HUES48 (cell line): Measurements from ENCODE around the gene FAT1.
A peak's percentile ranks its signal among the peaks of the same experiment; 100 is the strongest.

ENCODE experiments used
- H3K27ac ChIP-seq: one replicate; pipeline ENCODE4 v1.7.0; 2013; ENCODE audit warnings: low read depth, low read length, inconsistent platforms
- H3K27me3 ChIP-seq: 2 replicates; pipeline ENCODE4 v1.6.1; 2013; ENCODE audit warnings: mild to moderate bottlenecking, low read length; ENCODE audit not compliant: control insufficient read depth, insufficient read depth
- H3K36me3 ChIP-seq: 2 replicates; pipeline ENCODE4 v1.6.1; 2013; ENCODE audit warnings: low read length; ENCODE audit not compliant: control insufficient read depth, insufficient read depth
- H3K4me1 ChIP-seq: 2 replicates; pipeline ENCODE4 v1.6.1; 2013; ENCODE audit warnings: mild to moderate bottlenecking, low read length; ENCODE audit not compliant: control insufficient read depth, insufficient read depth
- H3K4me3 ChIP-seq: 2 replicates; pipeline ENCODE4 v1.5.1; 2013; ENCODE audit warnings: mild to moderate bottlenecking, low read depth, low read length
- H3K9ac ChIP-seq: 2 replicates; pipeline ENCODE4 v1.6.1; 2013; ENCODE audit warnings: mild to moderate bottlenecking, low read depth, low read length, moderate library complexity
- H3K9me3 ChIP-seq: 2 replicates; pipeline ENCODE4 v1.6.1; 2013; ENCODE audit warnings: low read length; ENCODE audit not compliant: control insufficient read depth, insufficient read depth

The FAT1 gene

DNA sequence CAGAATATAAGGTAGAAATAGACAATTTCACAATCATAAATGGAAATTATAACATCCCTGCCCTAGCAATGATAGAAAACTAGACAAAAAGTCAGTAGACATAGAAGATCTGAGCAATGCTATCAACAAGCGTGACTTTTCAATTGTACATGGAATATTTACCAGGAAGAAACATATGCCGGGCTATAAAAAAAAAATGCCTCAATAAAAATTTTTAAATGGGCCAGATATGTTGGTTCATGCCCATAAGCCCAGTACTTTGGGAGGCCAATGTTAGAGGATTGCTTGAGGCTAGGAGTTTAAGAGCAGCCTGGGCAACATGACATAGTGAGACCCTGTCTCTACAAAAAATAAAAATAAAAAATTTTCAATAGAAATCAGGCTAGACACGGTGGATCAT, 163.0 kb downstream of the FAT1 start:
- Histone ChIP-seq H3K36me3 (no peaks in the 10 kb centered on the region), H3K27me3 (peaks cover 4% of the 10 kb centered on the region)

DNA sequence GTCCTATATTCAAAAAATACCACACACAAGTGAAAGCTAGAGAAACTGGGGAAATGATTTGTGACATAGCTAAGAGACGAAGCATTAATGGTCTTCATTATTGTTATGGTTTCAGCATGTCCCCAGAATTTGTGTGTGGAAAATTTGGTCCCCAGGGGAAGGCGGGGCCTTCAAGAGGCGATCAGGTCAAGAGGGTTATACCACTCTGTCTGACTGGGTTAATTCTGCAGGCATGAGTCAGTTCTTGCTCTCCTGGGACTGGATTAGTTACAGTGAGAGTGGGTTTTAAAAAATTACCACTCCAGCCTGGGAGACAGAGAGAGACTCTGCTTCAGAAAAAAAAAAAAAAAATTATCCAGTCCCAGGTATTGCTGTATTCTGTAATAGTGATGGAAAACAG, 166.2 kb downstream of the FAT1 start:
- Histone ChIP-seq H3K27me3 (peaks cover 17% of the 10 kb centered on the region), H3K36me3 (no peaks in the 10 kb centered on the region), H3K9ac (no peak overlapping the region), H3K4me1 (peaks cover 4% of the 10 kb centered on the region; the same call in 1 of the 2 replicates), H3K9me3 (no peaks in the 10 kb centered on the region), H3K27ac (no peak overlapping the region), H3K4me3 (no peak overlapping the region)

More for the DNA sequence above, 163.0 kb downstream of the FAT1 start:
- H3K9me3 ChIP-seq, result no peaks in the 10 kb centered on the region
- no peak overlapping the region for H3K4me3 ChIP-seq
- H3K27ac ChIP-seq, result no peak overlapping the region
- no peak overlapping the region for H3K9ac ChIP-seq
- no peaks in the 10 kb centered on the region for H3K4me1 ChIP-seq

DNA sequence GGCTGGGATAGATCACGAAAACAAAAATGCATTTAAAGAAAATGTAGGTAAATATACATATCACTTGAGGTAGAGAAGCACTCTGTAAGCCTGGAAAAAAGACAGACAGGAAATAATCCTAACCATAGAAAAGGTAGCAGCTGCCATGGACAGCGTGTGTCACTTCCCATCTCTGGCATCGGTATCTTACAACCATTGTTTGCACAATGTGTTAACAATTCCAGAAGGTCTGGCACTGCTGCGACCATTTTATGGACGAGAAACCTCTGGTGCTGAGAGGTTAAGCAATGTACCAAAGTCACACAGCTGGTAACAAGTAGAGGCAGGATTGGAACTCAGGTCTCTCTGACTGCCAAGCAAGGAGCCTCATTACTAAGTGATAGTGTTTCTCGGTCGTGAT, 166.6 kb downstream of the FAT1 start:
- Histone ChIP-seq H3K36me3 (no peaks in the 10 kb centered on the region), H3K4me3 (no peak overlapping the region), H3K27me3 (peaks cover 17% of the 10 kb centered on the region), H3K4me1 (peaks cover 4% of the 10 kb centered on the region; the same call in 1 of the 2 replicates), H3K27ac (no peak overlapping the region), H3K9me3 (no peaks in the 10 kb centered on the region), H3K9ac (no peak overlapping the region)

DNA sequence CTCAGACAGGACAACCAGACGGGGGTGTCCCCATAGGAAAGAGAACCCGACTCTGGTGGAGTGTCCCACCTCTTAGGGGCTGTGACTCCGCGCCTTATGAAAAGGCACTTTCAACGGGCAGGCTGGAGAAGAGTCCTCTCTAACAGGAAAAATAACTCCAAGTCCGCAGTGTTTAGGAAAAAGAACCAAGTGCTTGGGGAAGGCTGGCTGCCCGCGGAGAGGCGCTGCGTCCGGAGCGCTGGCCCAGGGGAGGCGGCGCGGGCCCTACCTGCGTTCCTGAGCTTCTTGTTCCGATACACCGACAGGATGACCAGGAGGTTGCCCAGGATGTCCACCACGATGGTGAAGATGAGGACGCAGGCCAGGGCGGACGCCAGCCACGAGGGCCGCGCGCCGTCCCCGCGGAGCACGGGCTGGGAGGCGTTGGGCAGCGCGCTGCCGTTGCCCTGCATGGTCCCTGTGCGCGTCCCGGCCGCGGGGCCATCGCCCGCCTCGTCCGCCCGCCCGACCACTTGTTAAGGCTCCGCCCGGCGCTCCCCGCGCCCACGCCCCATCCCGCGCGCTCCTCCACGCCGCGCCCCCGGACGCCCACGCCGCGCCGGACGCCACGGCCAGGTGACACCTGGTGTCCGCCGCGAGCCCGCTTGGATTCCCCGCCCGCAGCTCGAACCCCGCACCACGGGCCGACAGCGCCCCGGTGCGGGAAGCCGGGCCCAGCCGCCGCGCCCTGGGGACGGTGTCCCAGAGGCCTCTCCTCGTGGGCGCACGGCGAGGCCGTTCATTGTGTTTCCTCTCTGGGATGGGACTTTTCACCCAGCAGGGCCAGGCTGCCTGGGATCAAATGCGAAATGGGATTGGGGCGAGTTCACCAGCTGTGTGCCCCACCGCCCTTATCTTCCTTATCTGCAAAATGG, 168.5 kb downstream of the FAT1 start, which contains the start of gene MTNR1A:
Gene MTNR1A, minus strand, starts transcription at position 654 of the 914 bp plus-strand sequence. Its CDS starts 202 bp downstream, at position 452.
- H3K36me3 ChIP-seq, result no peaks in the 10 kb centered on the region
- peak within 1 kb of the TSS; percentile 77 for H3K4me3 ChIP-seq
- peaks cover 4% of the 10 kb centered on the region; the same call in 1 of the 2 replicates for H3K4me1 ChIP-seq
- H3K9ac ChIP-seq, result no peak within 1 kb of the TSS; the same call in 1 of the 2 replicates
- H3K9me3 ChIP-seq, result no peaks in the 10 kb centered on the region
- peaks cover 17% of the 10 kb centered on the region for H3K27me3 ChIP-seq
- no peak within 1 kb of the TSS for H3K27ac ChIP-seq

DNA sequence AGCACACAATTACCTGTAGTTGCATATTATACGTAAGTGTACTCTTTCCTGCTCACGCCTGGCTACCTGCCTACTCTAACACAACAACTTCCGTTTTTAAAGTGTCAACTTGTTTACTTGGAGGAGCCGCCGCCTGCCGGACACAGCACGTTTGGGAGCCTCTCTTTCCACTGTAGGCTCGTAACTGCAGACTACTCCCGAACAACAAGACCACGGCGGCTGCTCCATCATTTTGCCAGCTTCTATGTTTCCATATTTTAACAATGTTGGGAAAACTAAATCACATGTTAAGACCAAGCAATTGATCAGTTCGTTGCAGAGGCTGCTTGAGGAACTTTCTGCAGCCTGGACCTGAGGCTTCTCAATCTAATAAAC, 169.1 kb downstream of the FAT1 start:
- Histone ChIP-seq H3K27me3 (peaks cover 17% of the 10 kb centered on the region), H3K36me3 (no peaks in the 10 kb centered on the region), H3K9ac (no peak overlapping the region; the same call in 1 of the 2 replicates), H3K27ac (no peak overlapping the region), H3K9me3 (no peaks in the 10 kb centered on the region), H3K4me1 (peaks cover 4% of the 10 kb centered on the region; the same call in 1 of the 2 replicates), H3K4me3 (peak overlapping the region; percentile 77)

DNA sequence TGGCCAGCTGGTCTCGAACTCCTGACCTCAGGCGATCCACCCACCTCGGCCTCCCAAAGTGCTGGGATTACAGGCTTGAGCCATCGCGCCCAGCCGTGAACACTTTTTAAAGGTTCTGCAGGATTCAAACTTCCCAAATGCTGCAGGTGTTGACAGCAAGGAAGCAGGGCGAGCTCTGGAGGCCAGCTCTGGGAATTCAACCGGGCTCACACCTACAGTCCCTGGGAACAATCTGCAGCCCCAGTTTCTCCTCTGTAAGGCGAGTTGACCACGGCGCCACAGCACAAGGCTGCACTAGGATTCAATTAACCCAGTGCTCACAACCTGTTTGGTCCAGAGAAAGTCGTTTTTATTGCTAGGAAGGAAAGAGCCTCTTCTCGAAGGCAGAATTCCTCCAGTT, 169.9 kb downstream of the FAT1 start:
- Histone ChIP-seq H3K9me3 (no peaks in the 10 kb centered on the region), H3K4me1 (peaks cover 4% of the 10 kb centered on the region; the same call in 1 of the 2 replicates), H3K27me3 (peaks cover 17% of the 10 kb centered on the region), H3K9ac (no peak overlapping the region), H3K4me3 (no peak overlapping the region), H3K36me3 (no peaks in the 10 kb centered on the region), H3K27ac (no peak overlapping the region)

DNA sequence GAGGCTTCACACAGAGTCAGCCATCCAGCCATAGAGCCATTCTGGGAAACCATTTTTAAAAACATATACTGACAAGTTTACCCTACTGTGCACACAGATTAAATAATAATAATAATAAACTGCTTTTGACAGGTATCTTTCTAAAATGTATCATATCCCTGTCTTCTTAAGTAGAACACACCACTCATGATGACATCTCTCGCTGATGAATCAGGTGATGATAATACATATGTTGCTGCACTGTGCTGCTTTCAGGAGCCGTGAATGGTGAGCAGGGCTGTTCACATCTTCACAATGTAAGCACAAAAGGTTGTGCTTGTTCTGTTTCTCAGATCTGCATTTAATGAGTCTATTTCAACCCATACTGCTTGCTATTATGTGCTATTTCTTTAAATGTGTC, 171.8 kb downstream of the FAT1 start:
- no peak overlapping the region for H3K27ac ChIP-seq
- H3K27me3 ChIP-seq, result peaks cover 17% of the 10 kb centered on the region
- H3K4me3 ChIP-seq, result no peak overlapping the region
- H3K36me3 ChIP-seq, result no peaks in the 10 kb centered on the region
- H3K4me1 ChIP-seq, result peaks cover 4% of the 10 kb centered on the region; the same call in 1 of the 2 replicates
- H3K9ac ChIP-seq, result no peak overlapping the region
- H3K9me3 ChIP-seq, result no peaks in the 10 kb centered on the region

DNA sequence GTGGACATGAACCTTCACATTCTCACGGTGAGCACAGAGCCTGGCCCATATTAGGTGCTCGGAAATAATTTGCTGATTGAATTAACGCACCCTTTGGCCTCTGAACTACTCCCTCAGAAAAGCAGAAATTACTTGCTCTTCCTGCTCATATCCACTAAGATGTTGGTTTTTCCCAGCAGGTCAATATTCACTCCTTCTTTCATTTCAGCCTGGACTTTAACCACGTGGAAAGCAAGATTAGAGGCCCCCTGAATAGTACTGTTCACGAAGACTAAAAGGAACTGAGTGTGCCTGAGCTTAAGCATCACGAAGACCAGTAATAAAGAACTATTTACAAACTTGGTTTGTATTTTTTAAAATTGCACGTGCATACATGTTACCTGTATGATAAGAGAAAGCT, 178.2 kb downstream of the FAT1 start:
- Histone ChIP-seq H3K27ac (no peak overlapping the region), H3K4me1 (no peaks in the 10 kb centered on the region), H3K27me3 (no peaks in the 10 kb centered on the region), H3K9me3 (no peaks in the 10 kb centered on the region), H3K4me3 (no peak overlapping the region), H3K36me3 (no peaks in the 10 kb centered on the region), H3K9ac (no peak overlapping the region)

DNA sequence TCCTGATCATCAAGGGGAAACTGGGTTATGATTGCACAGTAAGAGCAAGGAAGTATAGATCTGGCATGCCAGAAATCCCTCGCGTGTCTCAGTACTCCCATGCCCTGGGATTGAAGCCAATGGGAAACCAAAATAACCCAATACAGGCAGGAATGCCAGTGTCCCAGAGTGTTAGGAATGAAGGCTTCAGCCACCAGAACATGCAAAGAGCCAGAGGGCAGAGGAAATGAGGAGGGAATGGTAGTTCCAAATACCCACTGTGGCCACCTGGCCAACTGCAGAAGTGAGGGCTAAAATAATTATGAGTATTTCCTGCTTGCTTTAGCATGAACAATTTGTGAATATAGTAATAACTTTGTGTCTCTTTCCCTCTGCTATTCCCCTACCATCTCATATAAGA, 180.4 kb downstream of the FAT1 start:
- Histone ChIP-seq H3K36me3 (no peaks in the 10 kb centered on the region), H3K9me3 (no peaks in the 10 kb centered on the region), H3K4me1 (no peaks in the 10 kb centered on the region), H3K27me3 (no peaks in the 10 kb centered on the region), H3K4me3 (no peak overlapping the region), H3K9ac (no peak overlapping the region), H3K27ac (no peak overlapping the region)

DNA sequence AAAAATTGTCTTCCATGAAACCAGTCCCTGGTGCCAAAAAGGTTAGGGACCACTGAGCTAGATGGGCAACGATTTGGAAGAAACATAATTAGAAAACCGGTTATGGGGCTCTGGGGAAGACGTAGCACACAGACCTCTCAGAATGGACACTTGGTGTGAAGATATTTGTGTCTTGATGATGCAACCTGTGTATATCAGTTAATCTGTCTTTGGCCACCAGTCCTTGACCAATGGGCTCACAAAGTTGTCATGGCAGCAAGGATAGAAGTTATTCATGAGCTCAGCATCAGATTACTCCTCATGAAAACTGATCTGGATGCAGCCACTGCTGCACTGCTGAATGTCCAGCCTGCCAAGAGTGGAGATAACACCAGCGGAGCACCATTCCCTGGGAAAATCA, 181.9 kb downstream of the FAT1 start:
- H3K27me3 ChIP-seq, result no peaks in the 10 kb centered on the region
- no peaks in the 10 kb centered on the region for H3K36me3 ChIP-seq
- H3K27ac ChIP-seq, result no peak overlapping the region
- H3K4me1 ChIP-seq, result no peaks in the 10 kb centered on the region
- H3K4me3 ChIP-seq, result no peak overlapping the region
- H3K9me3 ChIP-seq, result no peaks in the 10 kb centered on the region
- no peak overlapping the region for H3K9ac ChIP-seq

DNA sequence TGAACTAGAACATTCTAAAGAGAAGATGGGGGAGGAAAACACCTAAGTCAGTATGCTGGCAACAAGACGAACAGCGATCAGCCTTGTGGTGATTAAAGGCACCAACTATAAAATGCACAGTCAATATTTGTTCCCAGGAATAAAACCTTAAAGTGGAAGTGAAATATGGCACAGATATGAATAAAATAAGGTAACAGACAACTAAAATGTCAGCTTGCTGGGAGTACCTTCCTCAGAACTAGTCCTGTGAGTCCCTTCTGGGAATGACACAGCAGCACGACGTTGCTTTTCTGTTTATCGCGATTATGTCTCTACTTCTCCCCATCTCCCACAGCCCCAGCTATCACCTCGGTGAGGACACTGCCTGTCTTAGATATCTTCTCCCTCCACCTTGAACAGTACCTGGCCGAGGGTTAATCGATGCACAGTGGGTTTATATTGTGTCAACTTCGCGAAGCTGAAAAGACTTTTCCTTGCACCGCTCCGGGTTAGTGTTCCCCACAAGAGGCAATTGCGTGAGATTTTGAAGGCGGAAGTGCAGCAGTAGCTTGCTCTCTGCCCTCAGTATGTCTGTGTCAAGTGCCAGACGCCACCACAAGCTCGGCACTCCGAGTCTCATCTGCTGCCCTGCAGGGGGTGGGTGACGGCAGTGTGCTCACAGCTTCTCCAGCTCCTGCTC, 185.7 kb downstream of the FAT1 start:
- Histone ChIP-seq H3K36me3 (no peaks in the 10 kb centered on the region), H3K27ac (no peak overlapping the region), H3K4me3 (no peak overlapping the region), H3K9ac (no peak overlapping the region), H3K4me1 (no peaks in the 10 kb centered on the region), H3K9me3 (no peaks in the 10 kb centered on the region), H3K27me3 (no peaks in the 10 kb centered on the region)
